NT2/D1 (cell line): ENCODE results near the gene ZNF460.

Source experiments
- DNase-seq: peaks from one replicate; pipeline ENCODE4 v3.0.0-alpha.2; 2011; ENCODE audit warnings: low read depth, low spot score
- H3K27me3 ChIP-seq: 2 replicates; pipeline ENCODE4 v1.6.0; 2011; ENCODE audit warnings: mild to moderate bottlenecking; ENCODE audit not compliant: insufficient read length, insufficient read depth
- H3K36me3 ChIP-seq: 2 replicates; pipeline ENCODE4 v1.6.1; 2011; ENCODE audit warnings: mild to moderate bottlenecking, low read length, mixed read lengths; ENCODE audit not compliant: insufficient read depth, insufficient read length
- H3K4me1 ChIP-seq: 2 replicates; pipeline ENCODE4 v1.5.1; 2011; ENCODE audit not compliant: insufficient read depth, insufficient read length
- H3K4me3 ChIP-seq: 2 replicates; pipeline ENCODE4 v1.5.1; 2011; ENCODE audit warnings: low read depth; ENCODE audit not compliant: insufficient read length
- H3K9ac ChIP-seq: 2 replicates; pipeline ENCODE4 v1.6.0; 2011; ENCODE audit warnings: low read depth; ENCODE audit not compliant: insufficient read length
- H3K9me3 ChIP-seq: 2 replicates; pipeline ENCODE4 v1.5.1; 2011; ENCODE audit warnings: mild to moderate bottlenecking, low read length; ENCODE audit not compliant: insufficient read depth
- SUZ12 ChIP-seq: IDR thresholded peaks from 2 replicates; pipeline ENCODE4 v1.6.1; 2011; ENCODE audit not compliant: insufficient read length, insufficient read depth; ENCODE audit errors: extremely low read depth
- YY1 ChIP-seq: IDR thresholded peaks from 2 replicates; pipeline ENCODE4 v1.6.1; 2011; ENCODE audit not compliant: insufficient read length, insufficient read depth
- ZNF274 ChIP-seq: IDR thresholded peaks from 2 replicates; pipeline ENCODE4 v1.6.1; 2011; ENCODE audit warnings: mild to moderate bottlenecking, low read depth, low read length

Gene ZNF460

GRCh38 chr19:57280165-57280961, at the start of gene ZNF460:
TSS of gene ZNF460 (plus strand) at chr19:57280485. CDS start at chr19:57280807, 322 bp downstream.
- peak; percentile 93 for DNase-seq
- Histone ChIP-seq H3K36me3 (peaks cover 35% of the 10 kb centered on the region), H3K4me1 (no peaks in the 10 kb centered on the region), H3K9me3 (no peaks in the 10 kb centered on the region), H3K27me3 (no peaks in the 10 kb centered on the region), H3K4me3 (peak within 1 kb of the TSS; percentile 93), H3K9ac (peak within 1 kb of the TSS; percentile 95)
- TF ChIP-seq YY1 (no peak), ZNF274 (no peak), SUZ12 (no peak)

DNA sequence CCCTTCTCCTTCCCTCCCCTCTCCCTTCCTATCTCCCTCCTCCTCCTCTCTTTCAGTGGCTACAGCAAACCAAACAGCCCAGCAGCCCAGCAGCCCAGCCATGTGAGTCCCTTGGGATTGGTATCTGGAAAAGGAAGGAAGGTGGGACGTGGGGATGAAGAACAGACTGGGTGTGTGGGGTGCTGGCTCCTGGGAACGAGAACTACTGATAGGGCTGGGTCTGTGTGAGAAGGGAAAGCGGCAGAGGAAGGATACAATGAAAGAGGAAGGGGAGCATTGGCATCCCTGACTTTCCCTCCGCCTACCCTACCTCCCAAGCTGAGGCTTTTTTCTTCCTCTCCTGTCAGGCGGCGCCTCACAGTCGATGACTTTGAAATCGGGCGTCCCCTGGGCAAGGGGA, 48.6 kb upstream of the ZNF460 start:
- peaks cover 28% of the 10 kb centered on the region for H3K36me3 ChIP-seq
- no peak for TF ChIP-seq YY1
- no peak for TF ChIP-seq ZNF274
- no peak for TF ChIP-seq SUZ12
- peaks cover 5% of the 10 kb centered on the region; the same call in 1 of the 2 replicates for H3K9me3 ChIP-seq
- H3K4me1 ChIP-seq: no peaks in the 10 kb centered on the region
- no peak for DNase-seq
- H3K27me3 ChIP-seq: no peaks in the 10 kb centered on the region
- peak overlapping the region; percentile 8 for H3K4me3 ChIP-seq
- no peak overlapping the region for H3K9ac ChIP-seq

GRCh38 chr19:57233207-57233606, 47.1 kb upstream of the ZNF460 start:
- peaks cover 5% of the 10 kb centered on the region; the same call in 1 of the 2 replicates for H3K9me3 ChIP-seq
- TF ChIP-seq ZNF274 (no peak), YY1 (no peak), SUZ12 (no peak)

GRCh38 chr19:57239982-57240310, 40.3 kb upstream of the ZNF460 start:
- Histone ChIP-seq H3K9ac (peak overlapping the region; percentile 97), H3K4me1 (no peaks in the 10 kb centered on the region), H3K9me3 (no peaks in the 10 kb centered on the region), H3K36me3 (peaks cover 28% of the 10 kb centered on the region), H3K27me3 (no peaks in the 10 kb centered on the region), H3K4me3 (peak overlapping the region; percentile 84)
- TF ChIP-seq SUZ12: no peak
- TF ChIP-seq ZNF274: no peak
- TF ChIP-seq YY1: no peak
- DNase-seq: no peak

More at GRCh38 chr19:57233207-57233606, 47.1 kb upstream of the ZNF460 start:
- no peak overlapping the region for H3K9ac ChIP-seq
- no peak overlapping the region for H3K4me3 ChIP-seq
- no peaks in the 10 kb centered on the region for H3K4me1 ChIP-seq
- H3K36me3 ChIP-seq: peaks cover 28% of the 10 kb centered on the region
- no peaks in the 10 kb centered on the region for H3K27me3 ChIP-seq
- no peak for DNase-seq

DNA sequence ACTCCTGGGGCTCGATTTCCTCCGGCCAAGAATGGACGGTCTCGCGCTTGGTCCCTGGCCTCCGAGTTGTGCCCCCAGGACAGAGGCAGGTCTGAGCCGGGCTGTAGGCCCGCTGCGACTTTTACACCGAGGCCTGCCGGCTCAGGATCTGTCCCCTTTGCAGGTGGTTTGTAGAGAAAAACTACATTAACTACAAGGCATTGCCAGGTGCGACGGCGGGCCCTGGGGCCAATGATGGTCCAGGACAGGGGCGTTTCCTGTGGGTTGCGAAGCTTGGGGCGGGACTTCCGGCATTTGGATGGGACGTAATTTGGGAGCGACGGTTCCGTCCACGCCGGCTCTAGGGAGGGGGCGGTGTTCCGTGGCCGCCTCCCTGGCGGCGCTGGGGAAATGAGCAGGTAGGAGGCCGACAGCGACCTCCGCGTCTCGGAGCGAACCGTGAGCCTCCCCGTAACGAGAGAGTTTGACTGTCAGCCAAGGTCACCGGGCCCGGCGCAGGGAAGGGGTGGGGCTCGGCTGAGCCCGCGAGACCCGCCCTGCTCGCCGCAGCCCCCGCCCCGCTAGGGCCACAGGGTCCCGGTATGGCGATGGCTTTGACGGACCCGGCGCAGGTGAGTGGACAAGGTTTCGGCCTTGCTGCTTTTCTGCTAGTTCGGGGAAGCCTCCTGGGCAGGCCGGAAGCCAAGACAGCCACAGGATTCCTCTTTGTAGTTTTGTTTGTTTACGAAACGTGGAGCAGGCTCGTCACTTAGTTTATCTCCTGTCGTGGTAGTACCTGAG, 39.8 kb upstream of the ZNF460 start, which contains the start of gene ZNF805:
ZNF805 (plus strand) TSS at position 322 of the 780 bp plus-strand sequence; CDS start at position 582, 260 bp downstream.
- H3K9me3 ChIP-seq: no peaks in the 10 kb centered on the region
- DNase-seq: peak; percentile 84
- H3K4me1 ChIP-seq: no peaks in the 10 kb centered on the region
- H3K27me3 ChIP-seq: no peaks in the 10 kb centered on the region
- peak within 1 kb of the TSS; percentile 97 for H3K9ac ChIP-seq
- TF ChIP-seq YY1 (no peak), SUZ12 (no peak), ZNF274 (no peak)
- peak within 1 kb of the TSS; percentile 84 for H3K4me3 ChIP-seq
- peaks cover 26% of the 10 kb centered on the region for H3K36me3 ChIP-seq

- Histone ChIP-seq H3K9ac (peak overlapping the region; percentile 97), H3K36me3 (peaks cover 26% of the 10 kb centered on the region), H3K27me3 (no peaks in the 10 kb centered on the region), H3K4me3 (peak overlapping the region; percentile 84), H3K4me1 (no peaks in the 10 kb centered on the region), H3K9me3 (no peaks in the 10 kb centered on the region)
- TF ChIP-seq SUZ12 (no peak), ZNF274 (no peak), YY1 (no peak)
- DNase-seq: no peak
Observed at GRCh38 chr19:57241176-57241575, 39.1 kb upstream of the ZNF460 start.

DNA sequence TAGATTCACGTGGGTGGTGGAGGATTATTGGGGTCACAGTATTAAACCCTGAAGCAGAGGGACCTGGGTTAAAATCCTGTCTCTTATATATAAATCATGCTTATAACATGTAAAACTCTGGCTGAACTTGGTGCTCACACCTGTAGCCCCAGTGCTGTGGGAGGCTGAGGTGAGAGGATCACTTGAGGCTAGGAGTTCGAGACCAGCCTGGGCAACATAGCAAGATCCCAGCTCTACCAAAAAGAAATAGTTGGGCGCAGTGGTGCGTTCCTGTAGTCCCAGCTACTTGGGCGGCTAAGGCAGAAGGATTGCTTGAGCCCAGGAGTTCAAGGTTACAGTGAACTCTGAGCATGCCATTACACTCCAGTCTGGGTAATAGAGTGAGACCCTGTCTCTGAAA, 37.5 kb upstream of the ZNF460 start:
- H3K4me1 ChIP-seq: no peaks in the 10 kb centered on the region
- no peaks in the 10 kb centered on the region for H3K27me3 ChIP-seq
- H3K36me3 ChIP-seq: peaks cover 35% of the 10 kb centered on the region
- DNase-seq: no peak
- no peak overlapping the region for H3K9ac ChIP-seq
- no peak overlapping the region for H3K4me3 ChIP-seq
- no peaks in the 10 kb centered on the region for H3K9me3 ChIP-seq
- TF ChIP-seq SUZ12 (no peak), ZNF274 (no peak), YY1 (no peak)
